Stimulated activated CD8-positive, alpha-beta memory T cell treated with anti-CD3 and anti-CD28 coated beads, Interleukin-12 subunit alpha, Interleukin-12 subunit beta, amount 100 ng/mL, for 1 hour (primary cell): ENCODE data around the gene BPNT1.
A peak's percentile ranks its signal among the peaks of the same experiment; 100 is the strongest.
"Not testable (repeated sequence)": the region's sequence is repeated elsewhere in the genome, so short reads cannot be mapped to it uniquely, and the experiment has no call there.

ENCODE experiments used
- DNase-seq: peaks from one replicate; pipeline ENCODE4 v3.0.0-alpha.2; 2020; ENCODE audit warnings: low read depth

Gene BPNT1

DNA sequence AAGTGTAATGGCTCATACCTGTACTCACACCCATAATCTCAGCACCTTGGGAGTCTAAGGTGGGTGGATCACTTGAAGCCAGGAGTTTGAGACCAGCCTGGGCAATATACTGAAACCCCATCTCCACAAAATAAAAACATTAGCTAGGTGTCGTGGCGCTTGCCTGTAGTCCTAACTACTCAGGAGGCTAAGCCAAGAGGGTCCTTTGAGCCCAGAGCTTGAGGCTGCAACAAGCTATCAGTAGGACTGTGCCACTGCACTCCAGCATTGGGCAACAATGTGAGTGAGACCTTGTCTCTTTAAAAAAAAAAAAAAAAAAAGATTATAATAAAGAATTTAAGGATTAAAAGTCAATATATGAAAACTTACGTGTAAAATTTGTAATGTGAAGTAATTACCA lies 11.7 kb downstream of the BPNT1 start:
- no peak for DNase-seq

DNA sequence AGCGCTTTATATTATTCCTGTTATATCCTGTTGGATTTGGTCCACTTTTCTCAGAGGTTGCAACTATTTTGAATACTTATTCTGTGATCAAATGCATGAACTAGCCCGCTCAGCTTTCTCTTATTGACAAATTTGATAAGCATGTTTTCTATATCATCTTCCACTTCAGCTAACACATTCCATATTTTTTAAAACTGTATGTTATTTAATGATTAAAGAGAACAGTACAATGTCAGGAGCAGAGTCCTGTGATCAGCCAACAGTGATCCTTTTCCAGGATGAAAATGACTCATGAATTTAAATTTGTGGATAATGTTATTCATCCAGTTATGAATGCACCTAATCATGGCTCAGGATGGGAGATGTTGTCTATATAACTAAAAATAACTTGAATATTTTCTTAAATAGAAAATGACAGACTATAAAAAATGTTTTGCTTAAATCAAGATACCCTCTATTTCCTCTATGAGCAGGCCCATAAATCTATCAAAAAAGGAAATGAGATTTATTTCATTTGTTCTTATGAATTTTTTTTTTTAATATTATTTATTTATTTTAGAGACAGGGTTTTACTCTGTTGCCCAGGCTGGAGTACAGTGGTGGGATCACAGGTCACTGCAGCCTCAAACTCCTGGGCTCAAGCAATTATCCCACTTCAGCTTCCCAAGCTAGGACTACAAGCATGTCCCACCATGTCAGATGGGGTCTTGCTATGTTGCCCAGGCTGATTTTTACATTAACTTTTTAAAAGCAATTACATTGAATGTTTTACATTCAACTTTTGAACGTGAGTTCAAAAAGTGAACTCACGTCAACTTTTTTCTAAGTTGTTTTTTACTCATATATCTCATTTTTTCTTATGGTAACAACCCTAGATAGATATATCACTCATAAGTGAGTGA lies 12.5 kb downstream of the BPNT1 start:
- no peak for DNase-seq

DNA sequence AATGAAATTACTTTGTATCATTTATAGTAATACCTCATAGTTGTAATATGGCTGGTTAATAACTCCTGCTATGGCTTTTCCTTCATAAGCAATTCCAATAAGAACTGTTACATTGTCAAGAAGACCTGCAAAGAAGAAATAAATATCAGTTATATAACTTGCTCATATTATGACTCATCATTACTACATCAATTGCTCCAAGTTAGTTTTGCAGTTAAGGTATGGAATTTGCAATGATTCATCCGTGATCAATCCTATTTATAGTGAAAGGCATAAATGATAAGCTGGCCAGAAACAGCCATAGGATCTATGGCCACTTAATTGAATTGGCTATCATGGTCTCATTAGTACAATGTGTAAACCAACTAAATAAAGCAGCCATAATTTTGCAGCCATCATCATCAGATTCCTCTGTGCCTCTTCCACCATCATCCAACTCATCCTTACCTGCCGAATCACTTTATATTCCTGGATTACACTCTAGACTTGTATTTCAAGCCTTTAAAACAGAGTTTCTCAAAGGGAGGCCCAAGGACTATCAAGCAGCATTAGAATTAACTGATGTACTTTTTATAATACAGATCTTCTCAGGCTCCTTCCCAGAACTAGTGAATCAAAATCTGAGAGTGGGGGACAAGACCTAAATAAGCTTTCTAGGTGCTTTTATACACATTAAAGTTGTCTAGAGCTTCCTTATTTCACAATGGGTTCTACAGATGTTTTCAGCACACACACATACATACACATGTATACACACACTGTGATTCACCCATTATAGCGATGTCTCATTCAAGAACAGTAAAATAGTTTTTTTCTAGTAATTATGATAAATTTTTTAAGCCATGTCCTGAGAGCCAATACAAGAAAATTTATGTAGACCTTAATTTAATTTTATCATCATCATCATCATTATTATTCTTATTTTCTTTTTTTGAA lies 22.1 kb downstream of the BPNT1 start:
- DNase-seq, result no peak

DNA sequence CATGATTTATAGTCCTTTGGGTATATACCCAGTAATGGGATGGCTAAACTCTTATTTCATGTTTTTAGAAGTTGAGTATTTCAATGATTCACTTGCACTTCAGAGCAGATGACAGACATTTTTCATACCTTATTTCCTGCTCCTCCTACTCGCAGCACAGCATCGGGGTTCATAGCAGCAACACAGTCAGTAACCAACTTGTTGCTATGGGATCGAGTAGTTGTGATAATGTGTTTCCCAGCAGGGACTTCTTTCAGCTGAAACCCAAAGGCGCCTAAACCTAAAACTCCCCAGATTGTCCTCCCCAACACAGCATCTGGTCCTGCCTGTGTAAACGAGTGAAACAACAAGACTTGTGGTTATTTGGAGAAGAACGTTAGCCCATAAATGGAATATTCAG lies 27.0 kb downstream of the BPNT1 start:
- DNase-seq, result no peak

DNA sequence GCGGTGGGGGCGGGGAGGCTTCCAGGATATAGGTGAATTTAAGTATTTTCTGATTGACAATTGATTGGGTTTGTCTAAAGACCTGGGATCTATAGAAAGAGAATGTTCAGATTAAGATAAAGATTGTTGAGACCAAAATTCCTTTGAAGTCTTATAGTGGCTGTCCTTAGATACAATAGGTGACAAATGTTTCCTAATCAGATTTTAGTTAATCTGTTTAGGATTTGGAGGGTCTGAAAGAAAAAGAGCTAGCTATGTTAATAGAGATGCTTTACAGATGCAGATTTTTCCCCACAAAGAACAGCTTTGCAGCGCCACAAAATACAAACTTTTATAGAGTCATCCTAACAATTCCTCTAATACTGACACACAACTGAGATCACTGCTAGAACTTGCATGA lies 28.7 kb downstream of the BPNT1 start:
- no peak for DNase-seq

DNA sequence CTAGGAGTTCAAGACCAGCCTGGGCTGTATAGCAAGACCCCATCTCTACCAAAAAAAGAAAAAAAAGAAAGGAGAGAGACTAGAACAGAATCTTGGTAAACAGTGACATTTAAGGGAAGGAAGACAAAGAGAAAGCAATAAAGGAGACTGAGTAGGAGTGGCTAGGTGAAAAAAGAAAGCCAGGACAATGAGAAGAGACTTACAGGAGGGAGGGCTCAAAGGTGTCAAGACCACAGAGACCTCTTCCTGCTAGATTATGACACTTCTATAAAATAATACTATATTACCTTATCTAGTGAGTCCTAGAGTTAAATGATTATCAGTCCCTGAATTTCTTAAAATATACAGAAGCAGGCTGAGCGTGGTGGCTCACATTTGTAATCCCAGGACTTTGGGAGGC lies 33.2 kb downstream of the BPNT1 start:
- DNase-seq, result no peak

DNA sequence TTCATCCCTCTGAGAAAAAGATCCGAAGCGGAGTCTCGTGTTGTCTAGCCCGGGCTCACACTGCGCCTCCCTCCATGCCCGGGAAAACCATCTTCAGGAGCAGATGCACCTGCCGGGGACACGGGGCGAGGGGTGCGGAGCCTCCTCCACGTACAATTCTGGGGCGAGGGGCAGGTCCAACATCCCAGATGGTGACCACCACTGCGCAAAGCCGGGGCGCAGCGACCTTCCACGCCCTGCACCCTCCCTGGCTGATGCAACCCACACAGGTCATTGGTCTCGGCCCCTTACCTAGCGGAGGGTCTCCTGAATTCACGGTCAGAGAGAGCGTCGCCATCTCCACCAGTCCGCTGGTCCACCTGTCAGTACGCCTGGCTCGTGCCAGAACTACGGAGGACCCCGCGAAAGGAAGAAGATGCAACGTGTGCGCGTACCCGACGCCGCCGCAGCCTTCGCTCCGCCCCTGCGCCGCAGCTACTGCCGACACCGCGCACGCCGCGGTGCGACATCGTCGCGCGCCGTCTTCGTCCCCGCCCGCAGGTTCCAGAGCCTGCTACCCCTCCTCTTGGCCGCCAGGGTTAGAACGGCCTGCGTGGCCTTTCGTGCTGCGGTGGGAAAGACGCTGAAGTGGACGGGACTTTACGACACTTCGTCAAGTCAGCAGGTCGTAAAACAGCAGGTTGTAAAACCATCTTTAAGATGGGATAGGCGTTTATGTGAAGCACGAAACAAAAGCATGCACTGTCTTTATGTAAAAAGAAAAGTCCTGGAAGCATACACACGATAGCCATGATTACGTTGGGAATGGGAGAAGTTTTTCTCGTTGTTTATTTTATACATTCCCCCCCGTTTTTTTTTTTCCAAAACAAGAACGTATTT lies 43.3 kb downstream of the BPNT1 start, which contains the start of gene EPRS1:
EPRS1 (minus strand) TSS at position 454 of the 879 bp plus-strand sequence; CDS start at position 337, 117 bp downstream.
- peak; percentile 87 for DNase-seq

DNA sequence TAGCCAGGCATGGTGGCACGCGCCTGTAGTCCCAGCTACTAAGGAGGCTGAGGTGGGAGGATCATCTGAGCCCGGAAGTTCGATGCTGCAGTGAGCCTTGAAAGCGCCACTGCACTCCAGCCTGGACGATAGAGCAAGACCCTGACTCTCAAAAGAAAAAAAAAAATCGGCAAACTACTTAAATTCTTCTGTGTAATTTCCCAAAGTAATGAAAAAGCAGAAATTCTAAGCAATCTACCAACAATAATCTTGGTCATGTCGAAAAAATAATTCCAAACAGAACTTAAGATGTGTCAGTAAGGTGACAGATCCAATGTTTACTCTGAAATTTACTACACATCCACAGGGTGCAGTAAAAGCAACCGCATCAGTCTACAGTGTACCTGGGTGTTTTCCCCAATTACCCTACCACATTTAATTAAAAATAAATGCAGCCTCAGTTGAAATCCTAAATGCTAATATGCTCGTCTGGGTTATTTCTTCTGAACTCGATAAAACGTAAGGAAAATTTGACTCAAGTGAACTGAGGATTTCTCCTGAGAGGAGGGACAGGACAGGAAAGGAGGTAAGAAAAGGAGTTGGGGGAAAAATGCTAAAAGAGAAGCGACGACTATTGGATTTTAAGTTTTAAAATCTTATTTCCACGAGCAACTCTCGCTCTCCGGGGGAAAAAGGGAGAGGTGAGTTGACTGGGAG lies 44.1 kb downstream of the BPNT1 start:
- DNase-seq, result no peak

DNA sequence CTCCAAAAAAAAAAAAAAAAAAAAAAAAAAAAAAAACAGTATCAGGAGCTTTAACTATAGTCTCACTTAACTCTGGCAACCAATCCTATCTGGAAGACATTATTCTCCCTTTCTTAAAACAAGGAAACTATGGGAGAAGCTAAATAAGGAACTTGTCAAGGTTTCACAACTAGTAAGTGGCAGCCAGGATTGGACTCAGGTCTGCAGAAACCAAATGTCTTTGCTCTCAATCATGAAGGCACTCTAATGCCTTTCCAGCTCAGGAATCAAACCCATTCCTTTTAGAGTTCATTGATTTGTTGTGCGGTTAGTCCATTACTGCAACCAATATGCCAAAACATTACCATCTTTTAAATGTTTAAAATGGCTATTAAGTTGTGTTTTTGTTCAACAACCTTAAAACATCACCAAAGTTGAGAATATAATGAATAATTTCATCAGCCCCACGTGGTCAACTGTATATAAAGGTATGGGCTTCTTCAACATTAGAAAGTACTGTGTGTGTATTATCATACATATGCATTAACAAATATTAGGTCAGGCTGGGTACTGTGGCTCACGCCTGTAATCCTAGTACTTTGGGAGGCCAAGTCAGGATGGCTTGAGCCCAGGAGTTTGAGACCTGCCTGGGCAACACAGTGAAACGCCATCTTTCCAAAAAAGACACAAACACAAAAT lies 44.8 kb downstream of the BPNT1 start:
- no peak for DNase-seq

DNA sequence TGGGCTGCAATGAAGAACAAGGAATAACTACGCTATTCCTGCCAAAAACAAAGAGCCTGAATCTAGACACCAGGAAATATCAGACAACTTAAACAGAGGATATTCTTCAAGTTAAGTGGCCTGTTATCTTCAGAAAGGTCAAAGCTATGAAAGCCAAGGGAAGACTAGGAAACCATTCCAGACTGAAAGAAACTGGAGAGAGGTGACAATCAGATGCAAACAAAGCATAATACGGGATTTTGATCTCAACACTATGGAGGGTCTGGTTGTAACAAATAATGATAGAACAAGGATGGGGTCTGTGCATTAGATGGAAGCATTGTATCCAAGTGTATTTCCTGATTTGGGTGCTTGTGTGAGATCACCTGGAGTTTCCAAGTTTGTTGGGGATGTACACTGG lies 45.9 kb downstream of the BPNT1 start:
- DNase-seq, result no peak

DNA sequence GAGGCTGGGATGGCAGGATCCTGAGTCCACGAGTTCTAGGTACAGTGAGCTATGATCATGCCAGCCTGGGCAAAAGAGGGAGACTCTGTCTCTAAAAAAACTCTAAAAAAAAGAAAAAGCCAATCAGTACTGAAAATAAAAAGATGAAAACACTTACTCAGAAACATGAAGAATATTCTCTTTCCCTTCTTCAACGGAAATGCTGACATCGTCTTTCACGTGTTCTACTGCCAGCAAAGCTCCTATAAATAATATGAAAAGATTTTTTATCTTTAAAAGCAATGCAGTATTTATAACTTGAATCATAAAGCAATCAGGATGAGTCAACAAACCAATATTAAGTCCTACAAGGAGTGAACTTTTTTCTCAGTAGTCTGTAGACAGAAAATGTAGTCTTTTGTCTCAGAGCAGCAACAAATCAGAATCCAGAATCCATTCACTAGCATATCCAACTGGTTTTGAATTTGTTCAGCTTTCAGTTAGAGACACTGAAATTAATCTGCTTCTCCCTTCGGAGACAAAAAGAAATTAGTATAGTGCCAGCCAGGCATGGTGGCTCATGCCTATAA lies 49.5 kb downstream of the BPNT1 start:
- DNase-seq, result no peak

DNA sequence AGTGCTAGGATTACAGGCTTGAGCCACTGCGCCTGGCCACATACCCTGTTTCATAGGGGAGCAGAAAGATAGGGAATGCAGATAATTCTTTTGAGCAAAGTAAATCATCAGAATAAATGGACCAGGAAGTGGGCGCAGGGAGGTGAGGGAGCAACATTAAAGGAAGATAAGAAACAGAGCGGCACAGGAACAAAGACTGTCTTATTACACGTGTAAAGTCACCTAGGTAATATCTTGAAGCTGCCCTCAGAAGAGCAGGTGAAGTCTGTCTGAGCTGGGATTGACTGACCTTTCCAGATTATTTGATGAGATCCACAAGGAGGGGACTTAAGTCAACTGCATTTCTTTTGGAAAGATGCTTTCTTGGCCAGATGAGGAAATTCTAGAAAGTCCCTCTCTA lies 50.9 kb downstream of the BPNT1 start:
- no peak for DNase-seq

DNA sequence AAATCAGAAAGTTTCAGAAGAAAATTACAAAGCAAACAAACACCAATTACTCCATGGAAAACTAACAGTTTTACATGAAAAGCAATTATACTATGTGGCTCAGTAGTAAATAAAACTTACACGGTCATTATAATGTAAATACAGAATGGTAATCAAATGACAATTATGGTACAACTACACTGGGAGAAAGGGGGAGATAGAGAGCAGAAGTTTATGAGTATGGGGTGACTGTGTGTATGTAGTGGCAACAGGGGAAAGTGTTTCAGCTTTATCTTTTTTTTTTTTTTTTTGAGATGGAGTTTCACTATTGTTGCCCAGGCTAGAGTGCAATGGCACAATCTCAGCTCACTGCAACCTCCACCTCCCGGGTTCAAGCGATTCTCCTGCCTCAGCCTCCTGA lies 51.8 kb downstream of the BPNT1 start:
- DNase-seq, result not testable (repeated sequence)

DNA sequence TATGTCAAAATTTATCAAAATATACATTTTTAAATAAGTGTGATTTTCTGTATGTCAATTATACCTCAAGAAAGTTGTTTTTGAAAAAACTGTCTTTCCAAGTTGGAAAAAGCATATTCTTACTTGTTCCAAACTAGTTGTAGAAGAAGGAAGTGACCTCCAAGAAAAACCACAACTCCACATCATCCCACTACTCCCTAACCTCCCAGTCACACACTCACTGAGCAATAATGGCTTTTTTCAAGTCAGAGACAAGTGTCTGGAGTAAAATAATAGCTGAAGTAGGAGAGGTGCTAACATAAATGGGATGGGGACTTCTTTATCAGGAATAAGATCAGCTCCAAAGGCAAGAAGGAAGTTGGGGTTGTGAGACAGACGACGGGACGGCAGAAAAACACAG lies 56.7 kb downstream of the BPNT1 start:
- DNase-seq, result no peak

DNA sequence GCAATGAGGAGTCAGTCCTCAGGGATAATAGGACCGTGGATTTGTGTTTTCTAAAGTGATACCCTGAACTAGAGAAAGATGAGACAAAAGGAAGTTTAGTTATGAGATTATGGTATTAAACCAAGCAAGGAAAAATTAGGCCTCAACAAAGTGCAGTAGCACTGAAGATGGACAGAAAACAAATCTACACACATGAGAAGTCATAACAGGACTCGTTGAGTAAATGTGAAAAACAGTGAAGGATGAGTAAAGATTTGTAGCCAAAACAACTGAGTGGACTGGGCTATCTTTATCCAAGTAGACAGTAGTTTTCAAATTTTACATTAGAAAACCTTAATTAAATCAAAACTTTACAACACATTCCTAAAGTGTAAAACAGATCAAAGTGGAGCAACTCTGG lies 58.3 kb downstream of the BPNT1 start:
- DNase-seq, result no peak

DNA sequence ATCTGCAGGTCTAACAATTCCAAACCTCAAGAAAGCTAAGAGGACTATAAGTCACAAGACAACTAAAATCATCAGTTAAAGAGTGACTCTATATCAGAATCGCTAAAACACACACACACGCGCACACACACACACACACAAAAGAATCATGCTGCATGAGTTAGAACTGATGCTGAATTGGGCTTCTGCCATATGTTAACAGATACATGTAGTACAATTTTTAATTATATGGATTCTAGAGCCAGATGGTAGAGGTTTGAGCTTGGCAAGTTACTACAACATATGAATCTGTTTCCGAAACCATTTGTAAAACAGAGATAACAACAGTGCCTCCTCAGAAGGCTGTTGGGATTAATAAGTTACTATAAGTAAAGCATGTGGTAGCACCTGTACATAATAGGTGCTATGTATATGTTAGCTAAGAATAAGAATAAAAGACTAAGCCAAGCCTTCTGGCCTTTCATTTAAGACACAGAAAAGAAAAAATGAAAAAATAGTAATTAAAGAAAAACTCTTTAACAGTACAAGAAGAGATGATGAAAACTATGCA lies 61.2 kb downstream of the BPNT1 start:
- no peak for DNase-seq

DNA sequence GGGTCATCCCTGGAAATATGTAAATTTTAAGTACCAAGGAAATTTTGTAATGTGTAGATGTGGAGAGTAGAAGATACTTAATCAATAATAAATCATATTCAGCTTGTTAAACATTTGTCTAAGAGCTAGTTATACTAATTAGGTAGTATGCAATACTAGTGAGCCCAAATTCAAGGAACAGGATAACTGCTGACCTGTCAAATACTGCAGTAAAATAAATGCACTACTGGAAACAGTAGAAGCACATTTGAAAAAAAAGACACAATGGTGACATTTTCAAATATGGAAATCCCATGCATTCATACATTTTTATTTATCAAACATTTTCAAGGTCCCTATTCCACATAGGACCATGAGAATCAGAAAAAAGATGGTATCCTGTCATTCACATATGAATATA lies 70.5 kb downstream of the BPNT1 start:
- DNase-seq, result no peak

DNA sequence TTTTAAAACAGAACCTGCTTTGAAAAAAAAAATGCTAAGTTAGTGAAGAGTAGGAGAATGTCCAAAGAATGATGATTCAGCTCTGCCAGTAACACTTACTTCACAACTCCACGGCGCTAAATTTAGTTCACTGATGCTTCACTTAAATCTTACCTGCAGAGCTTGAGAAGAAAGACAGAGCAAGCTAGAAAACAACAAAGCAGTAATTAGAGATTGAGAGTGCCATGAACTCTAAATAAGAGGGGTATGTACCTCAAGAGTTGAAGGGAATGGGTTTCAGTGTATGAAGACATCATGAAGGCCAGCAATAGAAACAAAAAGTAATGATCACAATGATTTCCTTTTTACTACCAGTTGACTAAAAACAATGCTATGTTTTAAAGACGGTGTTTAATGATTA lies 76.1 kb downstream of the BPNT1 start:
- DNase-seq, result no peak

DNA sequence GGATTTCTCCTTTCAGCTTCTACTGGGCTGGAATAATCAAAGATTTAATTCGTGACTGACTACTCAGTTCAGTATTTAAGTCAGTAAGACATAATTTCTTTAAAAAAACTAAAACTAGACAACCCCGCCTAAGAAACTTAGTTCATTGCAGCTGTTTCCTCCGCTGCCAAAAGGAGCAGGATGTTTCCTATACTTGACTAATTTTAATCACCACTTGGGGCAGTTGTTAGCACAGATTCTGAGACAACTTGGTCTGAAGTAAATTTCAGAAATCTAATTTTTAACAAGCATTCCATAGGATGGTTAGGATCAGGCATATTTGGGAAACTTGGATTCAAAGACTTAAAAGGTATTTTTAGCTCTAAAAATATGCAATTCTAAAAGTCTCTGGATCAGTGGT lies 77.3 kb downstream of the BPNT1 start:
- no peak for DNase-seq

DNA sequence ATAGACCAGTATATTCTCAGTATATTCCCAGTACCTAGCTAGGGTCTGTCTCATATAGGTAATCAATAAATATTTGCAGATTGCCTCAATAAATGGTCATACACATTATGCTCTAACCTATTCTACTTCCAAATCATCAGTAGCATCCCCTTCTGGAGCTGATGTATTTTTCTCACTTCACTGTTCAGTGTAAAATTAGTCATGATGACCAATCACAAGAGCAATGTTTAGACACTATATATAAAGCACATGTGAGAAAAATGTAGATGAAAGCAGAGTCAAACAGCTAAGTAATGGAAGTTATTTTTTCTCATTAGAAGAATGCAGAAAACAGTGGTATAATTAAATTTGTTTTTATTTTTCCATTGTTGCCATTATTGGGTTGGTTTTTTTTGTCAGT lies 78.0 kb downstream of the BPNT1 start:
- DNase-seq, result no peak
